GM23338 (cell line): ENCODE results near the gene CD2. TPM values are rescaled to one million over a fixed set of nuclear protein-coding genes. Genes with fewer than 3 reads are reported as not detected.

Source experiments
- ATAC-seq: fragments of 200-7000 bp; cut with Tn5 transposase; 3 replicates; pipeline ENCODE4 v1.9.1; 2020
- DNase-seq: peaks from one replicate; pipeline ENCODE4 v3.0.0-alpha.2; 2015; ENCODE audit warnings: low spot score
- H2AFZ ChIP-seq: fragments of 200-600 bp; sonication (generic); 2 replicates; pipeline ENCODE4 v1.8.0; 2016; ENCODE audit warnings: antibody characterized with exemption, mild to moderate bottlenecking, moderate library complexity
- H3F3A ChIP-seq: fragments of 200-600 bp; sonication (generic); replicated peaks from 2 replicates; pipeline ENCODE4 v1.8.0; 2017; ENCODE audit warnings: antibody characterized with exemption, mixed run types, low read depth
- H3K27ac ChIP-seq: fragments of 200-600 bp; sonication (generic); 2 replicates; pipeline ENCODE4 v1.6.1; 2016; ENCODE audit warnings: low read depth
- H3K27me3 ChIP-seq: fragments of 200-600 bp; sonication (generic); 2 replicates; pipeline ENCODE4 v1.8.0; 2016; ENCODE audit warnings: mild to moderate bottlenecking, mixed run types, moderate library complexity; ENCODE audit not compliant: insufficient read depth
- H3K36me3 ChIP-seq: fragments of 200-600 bp; sonication (generic); 2 replicates; pipeline ENCODE4 v1.8.0; 2016; ENCODE audit warnings: mild to moderate bottlenecking; ENCODE audit not compliant: insufficient read depth
- H3K4me1 ChIP-seq: fragments of 200-600 bp; sonication (generic); 2 replicates; pipeline ENCODE4 v1.8.0; 2016; ENCODE audit warnings: mild to moderate bottlenecking, moderate library complexity; ENCODE audit not compliant: insufficient read depth
- H3K4me2 ChIP-seq: fragments of 200-600 bp; sonication (generic); 2 replicates; pipeline ENCODE4 v1.7.1; 2017; ENCODE audit warnings: mixed run types
- H3K4me3 ChIP-seq: fragments of 200-600 bp; sonication (generic); 2 replicates; pipeline ENCODE4 v1.6.1; 2016; ENCODE audit warnings: mixed run types
- H3K79me2 ChIP-seq: fragments of 200-600 bp; sonication (generic); replicated peaks from 2 replicates; pipeline ENCODE4 v1.8.0; 2017; ENCODE audit warnings: mild to moderate bottlenecking; ENCODE audit not compliant: insufficient read depth
- H3K9me2 ChIP-seq: fragments of 200-600 bp; sonication (generic); 2 replicates; pipeline ENCODE4 v1.8.0; 2017; ENCODE audit not compliant: insufficient read depth
- H4K20me1 ChIP-seq: fragments of 200-600 bp; sonication (generic); replicated peaks from 2 replicates; pipeline ENCODE4 v1.8.0; 2017; ENCODE audit warnings: mild to moderate bottlenecking; ENCODE audit not compliant: insufficient read depth
- H3K27ac Mint-ChIP-seq: 2 replicates; pipeline ENCODE4 v1.8.0; 2020; ENCODE audit warnings: inconsistent platforms, mild to moderate bottlenecking, moderate library complexity, mixed read lengths
- H3K27me3 Mint-ChIP-seq: 3 replicates; pipeline ENCODE4 v1.8.0; 2022; ENCODE audit warnings: low read depth, mild to moderate bottlenecking, moderate library complexity, mixed read lengths, inconsistent platforms; ENCODE audit not compliant: insufficient read depth, poor library complexity
- H3K36me3 Mint-ChIP-seq: 3 replicates; pipeline ENCODE4 v1.8.0; 2021; ENCODE audit warnings: low read depth, mild to moderate bottlenecking, inconsistent platforms, moderate library complexity, mixed read lengths
- H3K4me1 Mint-ChIP-seq: 3 replicates; pipeline ENCODE4 v1.8.0; 2020; ENCODE audit warnings: mild to moderate bottlenecking, inconsistent platforms, mixed read lengths
- H3K4me3 Mint-ChIP-seq: 3 replicates; pipeline ENCODE4 v1.8.0; 2021; ENCODE audit warnings: moderate library complexity, mild to moderate bottlenecking, inconsistent platforms, mixed read lengths
- H3K9me3 Mint-ChIP-seq: 3 replicates; pipeline ENCODE4 v1.8.0; 2020; ENCODE audit warnings: moderate library complexity, mild to moderate bottlenecking, inconsistent platforms, mixed read lengths
- EZH2 ChIP-seq: fragments of 200-600 bp; sonication (generic); IDR thresholded peaks from one replicate; pipeline ENCODE4 v1.8.0; 2017; ENCODE audit warnings: antibody characterized with exemption, mild to moderate bottlenecking, low read depth; ENCODE audit not compliant: unreplicated experiment
- JUNB ChIP-seq: IDR thresholded peaks from one replicate; pipeline ENCODE4 v1.6.1; 2016; ENCODE audit warnings: antibody characterized with exemption; ENCODE audit not compliant: unreplicated experiment
- NANOG ChIP-seq: IDR thresholded peaks from 2 replicates; pipeline ENCODE4 v1.6.1; 2016; ENCODE audit warnings: antibody characterized with exemption, borderline replicate concordance
- POLR2AphosphoS5 ChIP-seq: IDR thresholded peaks from 2 replicates; pipeline ENCODE4 v1.6.1; 2016; ENCODE audit warnings: antibody characterized with exemption, low read depth
- ZNF114 ChIP-seq: fragments of 250-450 bp; sonication (Bioruptor Pico); IDR thresholded peaks from 2 replicates; pipeline ENCODE4 v1.5.0; 2020; ENCODE audit warnings: mild to moderate bottlenecking, moderate library complexity
- ZNF331 ChIP-seq: fragments of 250-450 bp; sonication (Bioruptor Pico); IDR thresholded peaks from 2 replicates; pipeline ENCODE4 v1.5.0; 2020; ENCODE audit warnings: low read depth, mild to moderate bottlenecking, moderate library complexity
- polyA plus RNA-seq: library from polyadenylated mRNA; unstranded; fragments of >200 nt; fragmentation: Nextera tagmentation; extraction: Ambion mirVana; gene quantifications from 2 replicates; pipeline ENCODE4 v1.2.1, GENCODE V29; 2016
- total RNA-seq: library from RNA; depleted of rRNA; stranded (reverse); fragments of >200 nt; shearing (Covaris generic); gene quantifications from 2 replicates; pipeline ENCODE4 v1.2.3, GENCODE V29; 2014
- TF ChIP-seq, protein P1 (sequence below): fragments of 250-450 bp; sonication (Bioruptor Pico); IDR thresholded peaks from 2 replicates; pipeline ENCODE4 v1.5.0; 2020; ENCODE audit warnings: mild to moderate bottlenecking, moderate library complexity
- TF ChIP-seq, protein P2 (sequence below), 2 experiments: fragments of 200-600 bp in 1 of 2; sonication (generic) in 1 of 2; conservative IDR thresholded peaks; 2 replicates each; pipeline versions ENCODE4 v1.5.1 to v1.6.1; 2016 to 2017; ENCODE audit warnings: antibody characterized with exemption in 2 of 2, low read depth in 2 of 2, mild to moderate bottlenecking in 2 of 2, moderate library complexity in 1 of 2
- TF ChIP-seq, protein P3 (sequence below): IDR thresholded peaks from one replicate; pipeline ENCODE4 v1.6.1; 2018; ENCODE audit warnings: antibody characterized with exemption; ENCODE audit not compliant: unreplicated experiment

CD2 gene
- total and polyA plus RNA-seq, 2 experiments from 2014 or later, result not detected

DNA sequence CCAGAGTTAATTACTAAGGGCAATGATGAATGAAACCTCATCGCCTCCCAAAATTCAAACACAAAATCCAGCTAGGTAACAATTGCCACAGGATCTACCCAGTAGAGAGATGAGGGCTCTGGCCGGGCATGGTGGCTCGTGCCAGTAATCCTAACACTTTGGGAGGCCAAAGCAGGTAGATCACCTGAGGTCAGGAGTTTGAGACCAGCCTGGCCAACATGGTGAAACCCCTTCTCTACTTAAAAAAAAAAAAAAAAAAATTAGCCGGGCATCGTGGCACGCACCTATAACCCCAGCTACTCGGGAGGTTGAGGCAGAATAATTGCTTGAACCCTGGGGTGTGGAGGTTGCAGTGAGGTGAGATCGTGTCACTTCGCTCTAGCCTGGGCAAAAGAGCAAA is 15.8 kb downstream of the CD2 start (continued):
- TF ChIP-seq, protein P1, sequence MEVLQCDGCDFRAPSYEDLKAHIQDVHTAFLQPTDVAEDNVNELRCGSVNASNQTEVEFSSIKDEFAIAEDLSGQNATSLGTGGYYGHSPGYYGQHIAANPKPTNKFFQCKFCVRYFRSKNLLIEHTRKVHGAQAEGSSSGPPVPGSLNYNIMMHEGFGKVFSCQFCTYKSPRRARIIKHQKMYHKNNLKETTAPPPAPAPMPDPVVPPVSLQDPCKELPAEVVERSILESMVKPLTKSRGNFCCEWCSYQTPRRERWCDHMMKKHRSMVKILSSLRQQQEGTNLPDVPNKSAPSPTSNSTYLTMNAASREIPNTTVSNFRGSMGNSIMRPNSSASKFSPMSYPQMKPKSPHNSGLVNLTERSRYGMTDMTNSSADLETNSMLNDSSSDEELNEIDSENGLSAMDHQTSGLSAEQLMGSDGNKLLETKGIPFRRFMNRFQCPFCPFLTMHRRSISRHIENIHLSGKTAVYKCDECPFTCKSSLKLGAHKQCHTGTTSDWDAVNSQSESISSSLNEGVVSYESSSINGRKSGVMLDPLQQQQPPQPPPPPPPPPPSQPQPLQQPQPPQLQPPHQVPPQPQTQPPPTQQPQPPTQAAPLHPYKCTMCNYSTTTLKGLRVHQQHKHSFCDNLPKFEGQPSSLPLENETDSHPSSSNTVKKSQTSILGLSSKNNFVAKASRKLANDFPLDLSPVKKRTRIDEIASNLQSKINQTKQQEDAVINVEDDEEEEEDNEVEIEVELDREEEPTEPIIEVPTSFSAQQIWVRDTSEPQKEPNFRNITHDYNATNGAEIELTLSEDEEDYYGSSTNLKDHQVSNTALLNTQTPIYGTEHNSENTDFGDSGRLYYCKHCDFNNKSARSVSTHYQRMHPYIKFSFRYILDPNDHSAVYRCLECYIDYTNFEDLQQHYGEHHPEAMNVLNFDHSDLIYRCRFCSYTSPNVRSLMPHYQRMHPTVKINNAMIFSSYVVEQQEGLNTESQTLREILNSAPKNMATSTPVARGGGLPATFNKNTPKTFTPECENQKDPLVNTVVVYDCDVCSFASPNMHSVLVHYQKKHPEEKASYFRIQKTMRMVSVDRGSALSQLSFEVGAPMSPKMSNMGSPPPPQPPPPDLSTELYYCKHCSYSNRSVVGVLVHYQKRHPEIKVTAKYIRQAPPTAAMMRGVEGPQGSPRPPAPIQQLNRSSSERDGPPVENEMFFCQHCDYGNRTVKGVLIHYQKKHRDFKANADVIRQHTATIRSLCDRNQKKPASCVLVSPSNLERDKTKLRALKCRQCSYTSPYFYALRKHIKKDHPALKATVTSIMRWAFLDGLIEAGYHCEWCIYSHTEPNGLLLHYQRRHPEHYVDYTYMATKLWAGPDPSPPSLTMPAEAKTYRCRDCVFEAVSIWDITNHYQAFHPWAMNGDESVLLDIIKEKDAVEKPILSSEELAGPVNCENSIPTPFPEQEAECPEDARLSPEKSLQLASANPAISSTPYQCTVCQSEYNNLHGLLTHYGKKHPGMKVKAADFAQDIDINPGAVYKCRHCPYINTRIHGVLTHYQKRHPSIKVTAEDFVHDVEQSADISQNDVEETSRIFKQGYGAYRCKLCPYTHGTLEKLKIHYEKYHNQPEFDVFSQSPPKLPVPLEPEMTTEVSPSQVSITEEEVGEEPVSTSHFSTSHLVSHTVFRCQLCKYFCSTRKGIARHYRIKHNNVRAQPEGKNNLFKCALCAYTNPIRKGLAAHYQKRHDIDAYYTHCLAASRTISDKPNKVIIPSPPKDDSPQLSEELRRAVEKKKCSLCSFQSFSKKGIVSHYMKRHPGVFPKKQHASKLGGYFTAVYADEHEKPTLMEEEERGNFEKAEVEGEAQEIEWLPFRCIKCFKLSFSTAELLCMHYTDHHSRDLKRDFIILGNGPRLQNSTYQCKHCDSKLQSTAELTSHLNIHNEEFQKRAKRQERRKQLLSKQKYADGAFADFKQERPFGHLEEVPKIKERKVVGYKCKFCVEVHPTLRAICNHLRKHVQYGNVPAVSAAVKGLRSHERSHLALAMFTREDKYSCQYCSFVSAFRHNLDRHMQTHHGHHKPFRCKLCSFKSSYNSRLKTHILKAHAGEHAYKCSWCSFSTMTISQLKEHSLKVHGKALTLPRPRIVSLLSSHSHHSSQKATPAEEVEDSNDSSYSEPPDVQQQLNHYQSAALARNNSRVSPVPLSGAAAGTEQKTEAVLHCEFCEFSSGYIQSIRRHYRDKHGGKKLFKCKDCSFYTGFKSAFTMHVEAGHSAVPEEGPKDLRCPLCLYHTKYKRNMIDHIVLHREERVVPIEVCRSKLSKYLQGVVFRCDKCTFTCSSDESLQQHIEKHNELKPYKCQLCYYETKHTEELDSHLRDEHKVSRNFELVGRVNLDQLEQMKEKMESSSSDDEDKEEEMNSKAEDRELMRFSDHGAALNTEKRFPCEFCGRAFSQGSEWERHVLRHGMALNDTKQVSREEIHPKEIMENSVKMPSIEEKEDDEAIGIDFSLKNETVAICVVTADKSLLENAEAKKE, result no peak
- TF ChIP-seq NANOG (no peak), JUNB (no peak), EZH2 (no peak)
- TF ChIP-seq, protein P2, sequence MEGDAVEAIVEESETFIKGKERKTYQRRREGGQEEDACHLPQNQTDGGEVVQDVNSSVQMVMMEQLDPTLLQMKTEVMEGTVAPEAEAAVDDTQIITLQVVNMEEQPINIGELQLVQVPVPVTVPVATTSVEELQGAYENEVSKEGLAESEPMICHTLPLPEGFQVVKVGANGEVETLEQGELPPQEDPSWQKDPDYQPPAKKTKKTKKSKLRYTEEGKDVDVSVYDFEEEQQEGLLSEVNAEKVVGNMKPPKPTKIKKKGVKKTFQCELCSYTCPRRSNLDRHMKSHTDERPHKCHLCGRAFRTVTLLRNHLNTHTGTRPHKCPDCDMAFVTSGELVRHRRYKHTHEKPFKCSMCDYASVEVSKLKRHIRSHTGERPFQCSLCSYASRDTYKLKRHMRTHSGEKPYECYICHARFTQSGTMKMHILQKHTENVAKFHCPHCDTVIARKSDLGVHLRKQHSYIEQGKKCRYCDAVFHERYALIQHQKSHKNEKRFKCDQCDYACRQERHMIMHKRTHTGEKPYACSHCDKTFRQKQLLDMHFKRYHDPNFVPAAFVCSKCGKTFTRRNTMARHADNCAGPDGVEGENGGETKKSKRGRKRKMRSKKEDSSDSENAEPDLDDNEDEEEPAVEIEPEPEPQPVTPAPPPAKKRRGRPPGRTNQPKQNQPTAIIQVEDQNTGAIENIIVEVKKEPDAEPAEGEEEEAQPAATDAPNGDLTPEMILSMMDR (conservative IDR thresholded peaks at IDR 0.05; ENCODE audit: low read depth in 2 of 2), result no peak

DNA sequence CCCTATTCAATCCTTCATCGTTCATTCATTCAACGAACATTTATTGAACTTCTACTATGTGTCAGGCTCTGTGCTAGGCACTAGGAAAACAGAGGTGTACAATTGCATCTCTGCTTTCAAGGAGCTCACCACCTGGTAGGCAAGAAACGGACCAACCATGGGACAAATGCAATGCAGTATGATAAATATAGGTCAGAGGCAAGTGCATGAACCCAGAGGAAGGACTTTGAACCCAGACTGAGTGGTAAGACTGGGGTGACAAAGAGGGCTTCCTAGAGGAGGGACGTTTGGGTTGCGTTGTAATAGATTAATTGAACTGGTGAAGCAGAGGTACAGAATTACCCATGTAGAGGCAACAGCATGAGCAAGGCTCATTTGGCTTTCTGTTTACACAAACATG is 16.4 kb downstream of the CD2 start:
- Histone ChIP-seq H2AFZ (no peak overlapping the region), H3K4me2 (no peak overlapping the region), H3K4me3 (no peak overlapping the region), H3K9me2 (no peaks in the 10 kb centered on the region), H4K20me1 (no peaks in the 10 kb centered on the region), H3K79me2 (no peaks in the 10 kb centered on the region), H3F3A (no peaks in the 10 kb centered on the region), H3K4me1 (no peaks in the 10 kb centered on the region), H3K27ac (no peak overlapping the region), H3K27me3 (no peaks in the 10 kb centered on the region), H3K36me3 (no peaks in the 10 kb centered on the region)
- Mint-ChIP-seq H3K27me3 (peaks cover 9% of the 10 kb centered on the region), H3K27ac (no peak overlapping the region), H3K36me3 (no peaks in the 10 kb centered on the region; the same call in 2 of the 3 replicates), H3K9me3 (peaks cover 5% of the 10 kb centered on the region), H3K4me3 (no peak overlapping the region), H3K4me1 (no peaks in the 10 kb centered on the region)
- ATAC-seq (no peak), DNase-seq (no peak)
- no peak for TF ChIP-seq ZNF114 (CRISPR knock-in tag)
- TF ChIP-seq, protein P3, sequence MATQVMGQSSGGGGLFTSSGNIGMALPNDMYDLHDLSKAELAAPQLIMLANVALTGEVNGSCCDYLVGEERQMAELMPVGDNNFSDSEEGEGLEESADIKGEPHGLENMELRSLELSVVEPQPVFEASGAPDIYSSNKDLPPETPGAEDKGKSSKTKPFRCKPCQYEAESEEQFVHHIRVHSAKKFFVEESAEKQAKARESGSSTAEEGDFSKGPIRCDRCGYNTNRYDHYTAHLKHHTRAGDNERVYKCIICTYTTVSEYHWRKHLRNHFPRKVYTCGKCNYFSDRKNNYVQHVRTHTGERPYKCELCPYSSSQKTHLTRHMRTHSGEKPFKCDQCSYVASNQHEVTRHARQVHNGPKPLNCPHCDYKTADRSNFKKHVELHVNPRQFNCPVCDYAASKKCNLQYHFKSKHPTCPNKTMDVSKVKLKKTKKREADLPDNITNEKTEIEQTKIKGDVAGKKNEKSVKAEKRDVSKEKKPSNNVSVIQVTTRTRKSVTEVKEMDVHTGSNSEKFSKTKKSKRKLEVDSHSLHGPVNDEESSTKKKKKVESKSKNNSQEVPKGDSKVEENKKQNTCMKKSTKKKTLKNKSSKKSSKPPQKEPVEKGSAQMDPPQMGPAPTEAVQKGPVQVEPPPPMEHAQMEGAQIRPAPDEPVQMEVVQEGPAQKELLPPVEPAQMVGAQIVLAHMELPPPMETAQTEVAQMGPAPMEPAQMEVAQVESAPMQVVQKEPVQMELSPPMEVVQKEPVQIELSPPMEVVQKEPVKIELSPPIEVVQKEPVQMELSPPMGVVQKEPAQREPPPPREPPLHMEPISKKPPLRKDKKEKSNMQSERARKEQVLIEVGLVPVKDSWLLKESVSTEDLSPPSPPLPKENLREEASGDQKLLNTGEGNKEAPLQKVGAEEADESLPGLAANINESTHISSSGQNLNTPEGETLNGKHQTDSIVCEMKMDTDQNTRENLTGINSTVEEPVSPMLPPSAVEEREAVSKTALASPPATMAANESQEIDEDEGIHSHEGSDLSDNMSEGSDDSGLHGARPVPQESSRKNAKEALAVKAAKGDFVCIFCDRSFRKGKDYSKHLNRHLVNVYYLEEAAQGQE, result no peak
- TF ChIP-seq POLR2AphosphoS5, result no peak
- TF ChIP-seq, protein P2 (conservative IDR thresholded peaks at IDR 0.05; ENCODE audit: low read depth in 2 of 2), result no peak
- TF ChIP-seq EZH2, result no peak
- TF ChIP-seq ZNF331 (CRISPR knock-in tag), result no peak
- TF ChIP-seq JUNB, result no peak
